Endothelial cell of umbilical vein (primary cell): ENCODE results near the gene INTS2. TPM values are rescaled to one million over a fixed set of nuclear protein-coding genes. Genes with fewer than 3 reads are reported as not detected.

Experiments used
- BruUV-seq: library from RNA; stranded (reverse); fragments of 400-500 nt; replicated peaks from 2 replicates; lab custom pipeline; 2021; lab: Mats Ljungman, UMichigan
- CTCF ChIA-PET: fragments of 300-600, 350-600 bp; sonication (Branson Sonifier 250); formaldehyde crosslinking; loops from one replicate; lab custom pipeline; 2021; ENCODE audit warnings: antibody characterized with exemption, inconsistent platforms; lab: Charles Lee
- POLR2A ChIA-PET: fragments of 300-600, 350-600 bp; sonication (Branson Sonifier 250); formaldehyde crosslinking; loops from one replicate; lab custom pipeline; 2021; ENCODE audit warnings: antibody characterized with exemption, inconsistent platforms; lab: Charles Lee
- DNase-seq: peaks from one replicate; pipeline ENCODE4 v3.0.0-alpha.2; 2011; ENCODE audit warnings: low read depth, low spot score
- FAIRE-seq: peaks from 2 replicates; lab custom pipeline; 2011; peaks lifted over from hg19 to GRCh38; lab: Jason Lieb, UNC
- H2AFZ ChIP-seq: 2 replicates; pipeline ENCODE4 v1.6.0; 2012; ENCODE audit warnings: low read depth, low read length, control low read depth, inconsistent platforms
- H3K27ac ChIP-seq: 2 replicates; pipeline ENCODE4 v1.5.1; 2011; ENCODE audit warnings: low read depth, mild to moderate bottlenecking, control low read depth, low read length, moderate library complexity; ENCODE audit not compliant: insufficient read depth
- H3K27me3 ChIP-seq, 2 experiments: 2 replicates each; pipeline versions ENCODE4 v1.6.0 to v1.6.1; 2011; ENCODE audit warnings: low read length in 2 of 2, mixed read lengths in 1 of 2; ENCODE audit not compliant: control insufficient read depth in 2 of 2, insufficient read depth in 2 of 2
- H3K36me3 ChIP-seq, 2 experiments: 2 replicates in 1 of 2; 3 replicates in 1 of 2; pipeline ENCODE4 v1.5.1; 2011; ENCODE audit warnings: low read length in 2 of 2, mild to moderate bottlenecking in 1 of 2, moderate library complexity in 1 of 2; ENCODE audit not compliant: control insufficient read depth in 2 of 2, insufficient read depth in 2 of 2; ENCODE audit errors: extremely low read depth in 1 of 2
- H3K4me1 ChIP-seq: 3 replicates; pipeline ENCODE4 v1.5.1; 2011; ENCODE audit warnings: mild to moderate bottlenecking, low read length; ENCODE audit not compliant: control insufficient read depth, insufficient read depth; ENCODE audit errors: extremely low read depth
- H3K4me2 ChIP-seq: 2 replicates; pipeline ENCODE4 v1.6.1; 2011; ENCODE audit warnings: low read length, control low read depth, mixed read lengths; ENCODE audit not compliant: insufficient read depth
- H3K4me3 ChIP-seq, 3 experiments: fragments of 200-600 bp in 1 of 3; sonication (generic), shearing (Covaris generic) in 1 of 3; replicated peaks in 1 of 3; 2 replicates each; pipeline ENCODE4 v1.5.1; 2011 to 2016; ENCODE audit warnings: control low read depth in 3 of 3, low read length in 3 of 3, mild to moderate bottlenecking in 2 of 3, inconsistent platforms in 1 of 3, low read depth in 1 of 3, moderate library complexity in 1 of 3; ENCODE audit not compliant: insufficient read depth in 1 of 3
- H3K79me2 ChIP-seq: 2 replicates; pipeline ENCODE4 v1.6.0; 2012; ENCODE audit warnings: low read length, inconsistent platforms; ENCODE audit not compliant: control insufficient read depth, insufficient read depth
- H3K9ac ChIP-seq: replicated peaks from 2 replicates; pipeline ENCODE3; 2011; ENCODE audit warnings: low read length, control low read depth; ENCODE audit not compliant: insufficient read depth; ENCODE audit errors: extremely low read depth
- H3K9me1 ChIP-seq: replicated peaks from 3 replicates; pipeline ENCODE4 v1.6.0; 2011; ENCODE audit warnings: mild to moderate bottlenecking, low read length; ENCODE audit not compliant: control insufficient read depth, insufficient read depth; ENCODE audit errors: extremely low read depth
- H3K9me3 ChIP-seq: replicated peaks from 2 replicates; pipeline ENCODE4 v1.5.1; 2012; ENCODE audit warnings: low read length, inconsistent platforms; ENCODE audit not compliant: control insufficient read depth, insufficient read depth
- H4K20me1 ChIP-seq: replicated peaks from 2 replicates; pipeline ENCODE3; 2011; ENCODE audit warnings: mild to moderate bottlenecking, low read length; ENCODE audit not compliant: control insufficient read depth, insufficient read depth; ENCODE audit errors: extremely low read depth
- CTCF ChIP-seq, 2 donors: IDR thresholded peaks; 1 replicate in 1 of 2; 2 replicates in 1 of 2; pipeline ENCODE4 v1.5.1; 2011; ENCODE audit warnings: low read length in 2 of 2, mild to moderate bottlenecking in 2 of 2, moderate library complexity in 2 of 2, control low read depth in 1 of 2, inconsistent platforms in 1 of 2, low read depth in 1 of 2; ENCODE audit not compliant: insufficient read depth in 1 of 2; ENCODE audit errors: extremely low read depth in 1 of 2
- EZH2 ChIP-seq: IDR thresholded peaks from 2 replicates; pipeline ENCODE4 v1.6.1; 2012; ENCODE audit warnings: borderline replicate concordance, low read depth, mild to moderate bottlenecking, moderate library complexity, low read length, inconsistent platforms; ENCODE audit not compliant: severe bottlenecking
- FOS ChIP-seq: IDR thresholded peaks from 2 replicates; pipeline ENCODE4 v1.6.1; 2011; ENCODE audit warnings: mild to moderate bottlenecking, low read length, moderate library complexity, borderline replicate concordance; ENCODE audit not compliant: insufficient read depth
- GATA2 ChIP-seq: IDR thresholded peaks from 2 replicates; pipeline ENCODE4 v1.7.0; 2011; ENCODE audit warnings: low read depth, mild to moderate bottlenecking, moderate library complexity, mixed read lengths, low read length; ENCODE audit not compliant: insufficient read length, insufficient read depth
- JUN ChIP-seq: IDR thresholded peaks from 2 replicates; pipeline ENCODE4 v1.6.1; 2011; ENCODE audit warnings: borderline replicate concordance, low read depth; ENCODE audit not compliant: insufficient read length, insufficient read depth
- MAX ChIP-seq: IDR thresholded peaks from 2 replicates; pipeline ENCODE4 v1.6.1; 2011; ENCODE audit not compliant: insufficient read depth, insufficient read length
- MYC ChIP-seq: IDR thresholded peaks from one replicate; pipeline ENCODE4 v1.6.1; 2011; ENCODE audit warnings: mild to moderate bottlenecking, low read depth, low read length
- POLR2A ChIP-seq: IDR thresholded peaks from 2 replicates; pipeline ENCODE4 v1.6.1; 2012; ENCODE audit warnings: low read depth, mild to moderate bottlenecking, control low read depth, low read length
- POLR2AphosphoS5 ChIP-seq: IDR thresholded peaks from 2 replicates; pipeline ENCODE4 v1.6.1; 2012; ENCODE audit warnings: low read depth, mild to moderate bottlenecking, control low read depth, low read length, moderate library complexity; ENCODE audit not compliant: insufficient read depth
- dilution Hi-C: fragments of 300-500 bp; cut with MboI; formaldehyde crosslinking; loops from one replicate; pipeline ENCODE4 v1.15.0; 2019; ENCODE audit warnings: low sequenced_read_pairs; ENCODE audit not compliant: extremely low pct_ligation_motif_present
- intact Hi-C: fragments of 100-400 bp; cut with micrococcal nuclease; formaldehyde crosslinking; loops from one replicate; pipeline ENCODE4 v1.10.0; 2022
- polyA plus RNA-seq, 4 experiments: library from polyadenylated mRNA; depleted of rRNA in 3 of 4; stranded (reverse) in 3 of 4; unstranded in 1 of 4; fragments of >200 nt; gene quantifications; 2 replicates each; pipeline versions ENCODE4 v1.2.1 to v1.2.3, GENCODE V29; 2011 to 2012; ENCODE audit warnings: missing spikeins in 1 of 4
- total RNA-seq: library from RNA; stranded (reverse); gene quantifications from 2 replicates; pipeline ENCODE4 v1.2.3, GENCODE V29; 2021

Gene INTS2
- total and polyA plus RNA-seq, 2 donors (not counting 3 experiments of a cell fraction or from before 2014, with no cell fraction given): 6.2 to 13.4 TPM

- no peaks in the 10 kb centered on the region for H3K9me1 ChIP-seq
- FAIRE-seq: no peak
- H3K36me3 ChIP-seq: peaks cover 3% of the 10 kb centered on the region in 2 experiments
Observed at GRCh38 chr17:61907361-61907760, 20.4 kb downstream of the INTS2 start.

More at GRCh38 chr17:61907361-61907760, 20.4 kb downstream of the INTS2 start:
- BruUV-seq: no TSS peak
- TF ChIP-seq EZH2 (no peak), POLR2A (no peak), MAX (no peak), JUN (no peak), FOS (no peak), POLR2AphosphoS5 (no peak), MYC (no peak), GATA2 (no peak), CTCF (IDR thresholded peaks at IDR 0.05; ENCODE audit: extremely low read depth in 1 of 2, insufficient read depth in 1 of 2, low read depth in 1 of 2, low read length in 2 of 2) (no peak)
- ChIA-PET CTCF (no interaction called here), POLR2A (no interaction called here)
- H3K9me3 ChIP-seq: no peaks in the 10 kb centered on the region
- no peaks in the 10 kb centered on the region for H3K4me1 ChIP-seq
- H4K20me1 ChIP-seq: no peaks in the 10 kb centered on the region
- no peaks in the 10 kb centered on the region for H3K27me3 ChIP-seq
- H3K4me2 ChIP-seq: no peak overlapping the region
- H3K4me3 ChIP-seq: no peak overlapping the region
- intact Hi-C loops: no loop called here
- H2AFZ ChIP-seq: no peak overlapping the region
- H3K27ac ChIP-seq: no peak overlapping the region
- DNase-seq: no peak
- dilution Hi-C loops: no loop called here
- H3K79me2 ChIP-seq: no peaks in the 10 kb centered on the region
- no peak overlapping the region for H3K9ac ChIP-seq
